HEK293 (cell line): ENCODE measurements around the gene PACRG.

Experiments used
- CTCF ChIA-PET: fragments of 350-600 bp; formaldehyde crosslinking; extraction: SDS; loops from one replicate; lab custom pipeline; 2021; ENCODE audit warnings: antibody characterized with exemption; lab: Yijun Ruan, JAX
- POLR2A ChIA-PET: fragments of 300-600 bp; formaldehyde crosslinking; extraction: SDS; loops from one replicate; lab custom pipeline; 2020; ENCODE audit warnings: antibody characterized with exemption, inconsistent platforms; lab: Yijun Ruan, JAX
- H3K27ac ChIP-seq: fragments of 200-500 bp; sonication (Bioruptor generic); 2 replicates; pipeline ENCODE4 v1.5.1; 2014; ENCODE audit warnings: low read depth, low read length, control low read depth, inconsistent platforms; ENCODE audit errors: extremely low read depth
- H3K36me3 ChIP-seq, 2 experiments: fragments of 200-500 bp in 1 of 2; sonication (Bioruptor generic) in 1 of 2; 1 replicate in 1 of 2; 2 replicates in 1 of 2; pipeline ENCODE4 v1.5.1; 2014 to 2017; ENCODE audit warnings: inconsistent platforms in 2 of 2, low read length in 2 of 2; ENCODE audit not compliant: control insufficient read depth in 2 of 2, insufficient read depth in 1 of 2
- H3K4me1 ChIP-seq: fragments of 200-500 bp; sonication (Bioruptor generic); 2 replicates; pipeline ENCODE4 v1.5.1; 2014; ENCODE audit warnings: mild to moderate bottlenecking, low read length, inconsistent platforms; ENCODE audit not compliant: control insufficient read depth, insufficient read depth
- H3K4me3 ChIP-seq: 2 replicates; pipeline ENCODE4 v1.5.1; 2011; ENCODE audit warnings: low read depth, mild to moderate bottlenecking, control low read depth, low read length, moderate library complexity
- H3K9me3 ChIP-seq: fragments of 200-500 bp; sonication (Bioruptor generic); 2 replicates; pipeline ENCODE4 v1.5.1; 2014; ENCODE audit warnings: low read depth, low read length, inconsistent platforms; ENCODE audit not compliant: control insufficient read depth, insufficient read depth
- OSR2 ChIP-seq: fragments of 450-650 bp; formaldehyde crosslinking; IDR thresholded peaks from 2 replicates; pipeline ENCODE4 v1.5.1; 2016; ENCODE audit warnings: missing biosample characterization, missing genetic modification characterization
- ZNF169 ChIP-seq: fragments of 450-650 bp; formaldehyde crosslinking; IDR thresholded peaks from 2 replicates; pipeline ENCODE4 v1.5.1; 2016; ENCODE audit warnings: missing biosample characterization, missing genetic modification characterization
- ZNF174 ChIP-seq: fragments of 450-650 bp; formaldehyde crosslinking; IDR thresholded peaks from 2 replicates; pipeline ENCODE4 v1.5.0; 2017; ENCODE audit warnings: missing biosample characterization, mild to moderate bottlenecking, missing genetic modification characterization
- ZNF391 ChIP-seq: fragments of 450-650 bp; formaldehyde crosslinking; IDR thresholded peaks from 2 replicates; pipeline ENCODE4 v1.5.1; 2016; ENCODE audit warnings: low read depth, missing biosample characterization, missing genetic modification characterization, borderline replicate concordance
- ZNF555 ChIP-seq: fragments of 450-650 bp; formaldehyde crosslinking; conservative IDR thresholded peaks from 2 replicates; pipeline ENCODE4 v1.5.1; 2017; ENCODE audit warnings: missing biosample characterization, mild to moderate bottlenecking, missing genetic modification characterization, inconsistent platforms
- ZNF600 ChIP-seq: fragments of 450-650 bp; formaldehyde crosslinking; IDR thresholded peaks from 2 replicates; pipeline ENCODE4 v1.5.1; 2016; ENCODE audit warnings: missing biosample characterization, missing genetic modification characterization
- ZNF785 ChIP-seq: fragments of 450-650 bp; formaldehyde crosslinking; IDR thresholded peaks from 2 replicates; pipeline ENCODE4 v1.5.1; 2016; ENCODE audit warnings: missing biosample characterization, missing genetic modification characterization
- ZNF791 ChIP-seq: fragments of 450-650 bp; formaldehyde crosslinking; IDR thresholded peaks from 2 replicates; pipeline ENCODE4 v1.5.1; 2016; ENCODE audit warnings: missing biosample characterization, missing genetic modification characterization
- ZSCAN30 ChIP-seq: fragments of 450-650 bp; IDR thresholded peaks from 2 replicates; pipeline ENCODE4 v1.5.1; 2018; ENCODE audit warnings: missing biosample characterization, mild to moderate bottlenecking, missing genetic modification characterization, moderate library complexity
- TF ChIP-seq, protein P1 (sequence below): fragments of 450-650 bp; formaldehyde crosslinking; IDR thresholded peaks from 2 replicates; pipeline ENCODE4 v1.5.1; 2017; ENCODE audit warnings: missing biosample characterization, missing genetic modification characterization
- TF ChIP-seq, protein P2 (sequence below): fragments of 450-650 bp; formaldehyde crosslinking; IDR thresholded peaks from 2 replicates; pipeline ENCODE4 v1.5.1; 2016; ENCODE audit warnings: missing biosample characterization, missing genetic modification characterization
- TF ChIP-seq, protein P3 (sequence below): fragments of 450-650 bp; formaldehyde crosslinking; IDR thresholded peaks from 2 replicates; pipeline ENCODE4 v1.5.1; 2016; ENCODE audit warnings: missing biosample characterization, missing genetic modification characterization
- TF ChIP-seq, protein P4 (sequence below): fragments of 450-650 bp; formaldehyde crosslinking; conservative IDR thresholded peaks from 2 replicates; pipeline ENCODE4 v1.5.1; 2016; ENCODE audit warnings: low read depth, missing biosample characterization, missing genetic modification characterization
- TF ChIP-seq, protein P5 (sequence below): fragments of 450-650 bp; formaldehyde crosslinking; IDR thresholded peaks from 2 replicates; pipeline ENCODE4 v1.5.1; 2016; ENCODE audit warnings: missing biosample characterization, missing genetic modification characterization
- TF ChIP-seq, protein P6 (sequence below): fragments of 450-650 bp; IDR thresholded peaks from 2 replicates; pipeline ENCODE4 v1.5.1; 2018; ENCODE audit warnings: missing biosample characterization, mild to moderate bottlenecking, missing genetic modification characterization

The PACRG gene

DNA sequence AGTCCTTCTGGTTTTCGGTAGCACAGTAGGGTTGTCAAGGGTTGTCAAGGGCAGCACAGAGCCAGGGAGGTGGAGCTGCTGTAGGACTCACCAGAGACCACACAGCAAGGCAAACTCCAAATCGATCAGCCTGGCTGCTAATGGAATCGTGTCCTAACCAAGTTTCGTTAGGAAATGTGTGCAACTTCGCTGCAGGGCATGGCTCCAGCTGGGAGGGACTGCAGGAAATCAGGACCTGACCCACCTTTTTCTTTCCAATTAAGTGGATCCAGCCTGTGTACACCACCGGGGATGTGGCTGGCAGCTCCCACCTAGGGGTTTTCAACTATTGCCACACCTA lies 435.1 kb downstream of the PACRG start:
- Histone ChIP-seq H3K4me1 (no peaks in the 10 kb centered on the region), H3K4me3 (no peak overlapping the region), H3K27ac (no peak overlapping the region), H3K36me3 (no peaks in the 10 kb centered on the region), H3K9me3 (no peaks in the 10 kb centered on the region)
- ChIA-PET CTCF (no interaction called here), POLR2A (no interaction called here)
- no peak for TF ChIP-seq ZNF169 (tag by site-specific recombination)
- TF ChIP-seq, protein P1, sequence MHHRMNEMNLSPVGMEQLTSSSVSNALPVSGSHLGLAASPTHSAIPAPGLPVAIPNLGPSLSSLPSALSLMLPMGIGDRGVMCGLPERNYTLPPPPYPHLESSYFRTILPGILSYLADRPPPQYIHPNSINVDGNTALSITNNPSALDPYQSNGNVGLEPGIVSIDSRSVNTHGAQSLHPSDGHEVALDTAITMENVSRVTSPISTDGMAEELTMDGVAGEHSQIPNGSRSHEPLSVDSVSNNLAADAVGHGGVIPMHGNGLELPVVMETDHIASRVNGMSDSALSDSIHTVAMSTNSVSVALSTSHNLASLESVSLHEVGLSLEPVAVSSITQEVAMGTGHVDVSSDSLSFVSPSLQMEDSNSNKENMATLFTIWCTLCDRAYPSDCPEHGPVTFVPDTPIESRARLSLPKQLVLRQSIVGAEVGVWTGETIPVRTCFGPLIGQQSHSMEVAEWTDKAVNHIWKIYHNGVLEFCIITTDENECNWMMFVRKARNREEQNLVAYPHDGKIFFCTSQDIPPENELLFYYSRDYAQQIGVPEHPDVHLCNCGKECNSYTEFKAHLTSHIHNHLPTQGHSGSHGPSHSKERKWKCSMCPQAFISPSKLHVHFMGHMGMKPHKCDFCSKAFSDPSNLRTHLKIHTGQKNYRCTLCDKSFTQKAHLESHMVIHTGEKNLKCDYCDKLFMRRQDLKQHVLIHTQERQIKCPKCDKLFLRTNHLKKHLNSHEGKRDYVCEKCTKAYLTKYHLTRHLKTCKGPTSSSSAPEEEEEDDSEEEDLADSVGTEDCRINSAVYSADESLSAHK (tag by site-specific recombination) = no peak

DNA sequence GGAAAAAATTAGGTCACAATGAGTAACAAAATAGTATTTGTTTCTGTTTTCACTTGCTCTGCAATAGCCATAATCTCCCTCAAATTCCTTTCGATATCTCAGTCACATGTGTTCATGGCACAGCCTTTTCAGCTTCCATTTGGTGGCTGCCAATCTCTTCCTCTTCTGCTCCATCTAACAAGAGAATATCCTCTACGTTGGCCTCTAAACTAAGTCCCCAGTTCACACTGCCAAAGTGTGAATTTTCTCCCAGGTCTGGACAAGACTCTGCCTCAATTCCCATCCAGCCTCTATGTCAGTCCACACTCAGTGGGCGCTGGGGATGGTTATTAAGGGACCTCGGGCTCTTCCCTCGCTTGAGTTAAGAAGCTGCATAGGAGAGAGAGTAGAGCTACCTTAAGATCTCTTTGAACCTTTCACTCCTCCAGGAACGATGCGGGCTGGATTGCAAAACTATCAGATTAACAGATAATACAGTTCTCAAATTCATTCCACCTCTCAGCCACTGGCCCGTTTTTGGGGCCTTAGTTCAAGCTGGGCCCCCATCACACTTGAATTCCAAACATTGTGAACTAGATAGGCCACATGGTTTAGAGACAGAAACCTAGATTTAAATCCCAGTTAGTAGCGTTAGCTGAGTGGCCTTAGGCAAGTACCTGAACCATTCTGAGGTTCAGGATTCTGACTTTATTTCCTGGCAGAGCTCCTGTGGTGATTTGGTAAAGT lies 436.6 kb downstream of the PACRG start:
- Histone ChIP-seq H3K4me3 (no peak overlapping the region), H3K4me1 (no peaks in the 10 kb centered on the region), H3K9me3 (no peaks in the 10 kb centered on the region), H3K36me3 (no peaks in the 10 kb centered on the region), H3K27ac (no peak overlapping the region)
- CTCF ChIA-PET = no interaction called here
- POLR2A ChIA-PET = no interaction called here
- TF ChIP-seq OSR2 (tag by site-specific recombination) (no peak), ZNF555 (tag by site-specific recombination) (no peak)
- TF ChIP-seq, protein P2, sequence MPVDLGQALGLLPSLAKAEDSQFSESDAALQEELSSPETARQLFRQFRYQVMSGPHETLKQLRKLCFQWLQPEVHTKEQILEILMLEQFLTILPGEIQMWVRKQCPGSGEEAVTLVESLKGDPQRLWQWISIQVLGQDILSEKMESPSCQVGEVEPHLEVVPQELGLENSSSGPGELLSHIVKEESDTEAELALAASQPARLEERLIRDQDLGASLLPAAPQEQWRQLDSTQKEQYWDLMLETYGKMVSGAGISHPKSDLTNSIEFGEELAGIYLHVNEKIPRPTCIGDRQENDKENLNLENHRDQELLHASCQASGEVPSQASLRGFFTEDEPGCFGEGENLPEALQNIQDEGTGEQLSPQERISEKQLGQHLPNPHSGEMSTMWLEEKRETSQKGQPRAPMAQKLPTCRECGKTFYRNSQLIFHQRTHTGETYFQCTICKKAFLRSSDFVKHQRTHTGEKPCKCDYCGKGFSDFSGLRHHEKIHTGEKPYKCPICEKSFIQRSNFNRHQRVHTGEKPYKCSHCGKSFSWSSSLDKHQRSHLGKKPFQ (tag by site-specific recombination) = 0 out of 2 replicates have a peak, but pooled peaks have one; percentile 51
- TF ChIP-seq, protein P3, sequence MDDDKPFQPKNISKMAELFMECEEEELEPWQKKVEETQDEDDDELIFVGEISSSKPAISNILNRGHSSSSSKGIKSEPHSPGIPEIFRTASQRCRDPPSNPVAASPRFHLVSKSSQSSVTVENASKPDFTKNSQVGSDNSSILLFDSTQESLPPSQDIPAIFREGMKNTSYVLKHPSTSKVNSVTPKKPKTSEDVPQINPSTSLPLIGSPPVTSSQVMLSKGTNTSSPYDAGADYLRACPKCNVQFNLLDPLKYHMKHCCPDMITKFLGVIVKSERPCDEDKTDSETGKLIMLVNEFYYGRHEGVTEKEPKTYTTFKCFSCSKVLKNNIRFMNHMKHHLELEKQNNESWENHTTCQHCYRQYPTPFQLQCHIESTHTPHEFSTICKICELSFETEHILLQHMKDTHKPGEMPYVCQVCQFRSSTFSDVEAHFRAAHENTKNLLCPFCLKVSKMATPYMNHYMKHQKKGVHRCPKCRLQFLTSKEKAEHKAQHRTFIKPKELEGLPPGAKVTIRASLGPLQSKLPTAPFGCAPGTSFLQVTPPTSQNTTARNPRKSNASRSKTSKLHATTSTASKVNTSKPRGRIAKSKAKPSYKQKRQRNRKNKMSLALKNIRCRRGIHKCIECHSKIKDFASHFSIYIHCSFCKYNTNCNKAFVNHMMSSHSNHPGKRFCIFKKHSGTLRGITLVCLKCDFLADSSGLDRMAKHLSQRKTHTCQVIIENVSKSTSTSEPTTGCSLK (tag by site-specific recombination) = no peak

DNA sequence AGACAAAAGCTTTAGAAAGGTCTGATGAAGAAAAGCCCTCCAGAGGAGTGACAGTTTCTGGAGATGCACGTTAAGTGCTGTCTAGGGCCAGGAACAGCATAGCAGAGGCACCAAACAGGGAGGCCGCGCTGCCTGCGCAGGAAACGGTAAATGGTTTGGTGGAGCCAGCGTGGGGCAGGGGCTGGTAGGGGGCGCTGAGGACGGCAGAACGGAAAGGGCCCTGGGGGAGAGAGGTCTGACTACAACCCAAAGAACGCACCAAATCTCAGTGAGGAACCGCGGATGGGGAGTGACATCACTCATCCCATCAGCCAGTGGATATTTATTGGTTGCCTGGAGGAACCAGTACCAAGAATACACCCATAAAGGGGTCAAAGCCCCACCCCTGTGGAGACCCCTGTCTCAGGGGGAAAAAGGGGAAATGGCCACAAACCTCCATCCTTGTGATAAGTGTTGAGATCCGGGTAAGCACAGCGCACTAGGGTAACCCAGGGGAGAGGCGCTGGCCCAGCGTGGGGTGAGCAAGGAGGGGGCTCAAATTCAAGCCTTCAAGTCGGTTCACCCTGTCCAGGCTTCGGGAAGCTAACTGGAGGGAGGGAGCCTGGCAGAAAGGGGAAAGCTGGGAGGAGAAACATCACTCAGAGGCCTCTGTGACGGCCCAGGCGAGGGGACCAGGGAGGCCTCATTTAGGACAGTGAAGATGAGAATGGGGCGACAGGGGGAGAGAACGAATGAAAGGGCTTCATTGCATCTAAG lies 437.6 kb downstream of the PACRG start:
- ChIA-PET CTCF (interaction anchor here (0.5 kb wide), 1 partner anchor 1773 kb away, joined by 3 read pairs; no protein-coding TSS in a partner anchor), POLR2A (no interaction called here)
- H3K36me3 ChIP-seq = no peaks in the 10 kb centered on the region
- no peaks in the 10 kb centered on the region for H3K9me3 ChIP-seq
- H3K4me3 ChIP-seq = no peak overlapping the region
- H3K4me1 ChIP-seq = no peaks in the 10 kb centered on the region
- no peak overlapping the region for H3K27ac ChIP-seq
- TF ChIP-seq, protein P4, sequence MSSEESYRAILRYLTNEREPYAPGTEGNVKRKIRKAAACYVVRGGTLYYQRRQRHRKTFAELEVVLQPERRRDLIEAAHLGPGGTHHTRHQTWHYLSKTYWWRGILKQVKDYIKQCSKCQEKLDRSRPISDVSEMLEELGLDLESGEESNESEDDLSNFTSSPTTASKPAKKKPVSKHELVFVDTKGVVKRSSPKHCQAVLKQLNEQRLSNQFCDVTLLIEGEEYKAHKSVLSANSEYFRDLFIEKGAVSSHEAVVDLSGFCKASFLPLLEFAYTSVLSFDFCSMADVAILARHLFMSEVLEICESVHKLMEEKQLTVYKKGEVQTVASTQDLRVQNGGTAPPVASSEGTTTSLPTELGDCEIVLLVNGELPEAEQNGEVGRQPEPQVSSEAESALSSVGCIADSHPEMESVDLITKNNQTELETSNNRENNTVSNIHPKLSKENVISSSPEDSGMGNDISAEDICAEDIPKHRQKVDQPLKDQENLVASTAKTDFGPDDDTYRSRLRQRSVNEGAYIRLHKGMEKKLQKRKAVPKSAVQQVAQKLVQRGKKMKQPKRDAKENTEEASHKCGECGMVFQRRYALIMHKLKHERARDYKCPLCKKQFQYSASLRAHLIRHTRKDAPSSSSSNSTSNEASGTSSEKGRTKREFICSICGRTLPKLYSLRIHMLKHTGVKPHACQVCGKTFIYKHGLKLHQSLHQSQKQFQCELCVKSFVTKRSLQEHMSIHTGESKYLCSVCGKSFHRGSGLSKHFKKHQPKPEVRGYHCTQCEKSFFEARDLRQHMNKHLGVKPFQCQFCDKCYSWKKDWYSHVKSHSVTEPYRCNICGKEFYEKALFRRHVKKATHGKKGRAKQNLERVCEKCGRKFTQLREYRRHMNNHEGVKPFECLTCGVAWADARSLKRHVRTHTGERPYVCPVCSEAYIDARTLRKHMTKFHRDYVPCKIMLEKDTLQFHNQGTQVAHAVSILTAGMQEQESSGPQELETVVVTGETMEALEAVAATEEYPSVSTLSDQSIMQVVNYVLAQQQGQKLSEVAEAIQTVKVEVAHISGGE (tag by site-specific recombination) = no peak
- TF ChIP-seq ZNF791 (tag by site-specific recombination) (no peak), ZNF391 (tag by site-specific recombination) (no peak), ZNF174 (tag by site-specific recombination) (no peak), ZNF600 (no peak), ZSCAN30 (tag by site-specific recombination) (no peak), ZNF785 (tag by site-specific recombination) (no peak)
- TF ChIP-seq, protein P5, sequence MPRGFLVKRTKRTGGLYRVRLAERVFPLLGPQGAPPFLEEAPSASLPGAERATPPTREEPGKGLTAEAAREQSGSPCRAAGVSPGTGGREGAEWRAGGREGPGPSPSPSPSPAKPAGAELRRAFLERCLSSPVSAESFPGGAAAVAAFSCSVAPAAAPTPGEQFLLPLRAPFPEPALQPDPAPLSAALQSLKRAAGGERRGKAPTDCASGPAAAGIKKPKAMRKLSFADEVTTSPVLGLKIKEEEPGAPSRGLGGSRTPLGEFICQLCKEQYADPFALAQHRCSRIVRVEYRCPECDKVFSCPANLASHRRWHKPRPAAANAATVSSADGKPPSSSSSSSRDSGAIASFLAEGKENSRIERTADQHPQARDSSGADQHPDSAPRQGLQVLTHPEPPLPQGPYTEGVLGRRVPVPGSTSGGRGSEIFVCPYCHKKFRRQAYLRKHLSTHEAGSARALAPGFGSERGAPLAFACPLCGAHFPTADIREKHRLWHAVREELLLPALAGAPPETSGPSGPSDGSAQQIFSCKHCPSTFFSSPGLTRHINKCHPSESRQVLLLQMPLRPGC (tag by site-specific recombination) = no peak
- TF ChIP-seq, protein P6, sequence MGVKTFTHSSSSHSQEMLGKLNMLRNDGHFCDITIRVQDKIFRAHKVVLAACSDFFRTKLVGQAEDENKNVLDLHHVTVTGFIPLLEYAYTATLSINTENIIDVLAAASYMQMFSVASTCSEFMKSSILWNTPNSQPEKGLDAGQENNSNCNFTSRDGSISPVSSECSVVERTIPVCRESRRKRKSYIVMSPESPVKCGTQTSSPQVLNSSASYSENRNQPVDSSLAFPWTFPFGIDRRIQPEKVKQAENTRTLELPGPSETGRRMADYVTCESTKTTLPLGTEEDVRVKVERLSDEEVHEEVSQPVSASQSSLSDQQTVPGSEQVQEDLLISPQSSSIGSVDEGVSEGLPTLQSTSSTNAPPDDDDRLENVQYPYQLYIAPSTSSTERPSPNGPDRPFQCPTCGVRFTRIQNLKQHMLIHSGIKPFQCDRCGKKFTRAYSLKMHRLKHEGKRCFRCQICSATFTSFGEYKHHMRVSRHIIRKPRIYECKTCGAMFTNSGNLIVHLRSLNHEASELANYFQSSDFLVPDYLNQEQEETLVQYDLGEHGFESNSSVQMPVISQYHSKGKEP (tag by site-specific recombination) = no peak
